Bone marrow (tissue), 2 donors: ENCODE measurements around the gene RPL3.

ENCODE experiments used
- DNase-seq, 2 donors: peaks; one replicate each; lab custom pipeline; 2025; lab: John Stamatoyannopoulos, UW

The RPL3 gene

DNA sequence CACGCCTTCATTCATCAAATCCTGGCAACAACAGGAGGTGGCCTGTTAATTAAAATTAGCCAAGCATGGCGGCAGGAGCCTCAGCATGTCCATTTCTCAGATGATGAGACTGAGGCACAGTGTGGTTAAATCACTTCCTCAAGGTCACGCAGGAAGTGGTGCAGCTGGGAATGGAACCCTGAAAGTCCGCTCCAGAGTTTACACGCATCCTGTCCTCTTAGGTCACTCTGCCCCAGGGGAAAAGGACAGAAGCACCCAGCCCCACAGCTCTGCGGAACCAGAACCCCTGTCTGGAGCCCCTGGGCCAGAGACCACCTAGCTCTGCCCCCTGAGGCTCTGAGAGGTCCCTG, 19.6 kb downstream of the RPL3 start:
- DNase-seq, result no peak

DNA sequence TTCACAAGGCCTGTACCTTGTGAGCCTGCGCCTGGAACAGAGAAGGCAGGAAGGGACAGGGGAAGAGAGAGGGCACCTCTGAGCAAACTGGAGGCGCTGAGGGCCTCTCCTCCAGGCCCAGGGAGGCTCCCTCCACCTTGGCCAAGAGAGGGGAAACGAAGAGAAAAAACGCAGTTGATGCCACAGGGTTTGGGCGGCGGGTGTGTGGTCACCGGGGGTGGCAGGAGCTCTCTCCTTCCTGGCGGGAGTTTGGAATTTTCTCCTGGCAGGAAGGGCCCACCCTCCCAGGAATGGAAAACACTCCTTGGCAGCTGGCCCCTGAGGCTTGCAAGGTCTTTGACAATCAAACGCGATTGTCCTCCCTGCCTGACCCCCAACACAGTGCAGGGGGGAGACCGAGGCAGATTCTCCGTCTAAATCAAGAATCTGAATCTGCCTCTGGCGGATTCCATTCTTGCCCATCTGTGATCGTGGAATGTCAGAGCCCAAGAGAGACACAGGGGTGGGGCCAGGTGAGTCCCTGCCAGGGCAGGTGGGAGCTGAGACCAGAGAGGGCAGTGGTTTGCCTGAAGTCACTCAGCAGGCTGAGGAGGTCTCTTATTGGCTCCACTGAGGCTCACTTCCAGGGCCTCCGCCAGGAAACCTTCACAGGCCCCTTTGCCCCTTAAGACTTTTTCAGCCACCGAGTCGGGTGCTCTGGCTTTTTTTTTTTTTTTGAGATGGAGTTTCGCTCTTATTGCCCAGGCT, 21.0 kb downstream of the RPL3 start:
- no peak for DNase-seq

DNA sequence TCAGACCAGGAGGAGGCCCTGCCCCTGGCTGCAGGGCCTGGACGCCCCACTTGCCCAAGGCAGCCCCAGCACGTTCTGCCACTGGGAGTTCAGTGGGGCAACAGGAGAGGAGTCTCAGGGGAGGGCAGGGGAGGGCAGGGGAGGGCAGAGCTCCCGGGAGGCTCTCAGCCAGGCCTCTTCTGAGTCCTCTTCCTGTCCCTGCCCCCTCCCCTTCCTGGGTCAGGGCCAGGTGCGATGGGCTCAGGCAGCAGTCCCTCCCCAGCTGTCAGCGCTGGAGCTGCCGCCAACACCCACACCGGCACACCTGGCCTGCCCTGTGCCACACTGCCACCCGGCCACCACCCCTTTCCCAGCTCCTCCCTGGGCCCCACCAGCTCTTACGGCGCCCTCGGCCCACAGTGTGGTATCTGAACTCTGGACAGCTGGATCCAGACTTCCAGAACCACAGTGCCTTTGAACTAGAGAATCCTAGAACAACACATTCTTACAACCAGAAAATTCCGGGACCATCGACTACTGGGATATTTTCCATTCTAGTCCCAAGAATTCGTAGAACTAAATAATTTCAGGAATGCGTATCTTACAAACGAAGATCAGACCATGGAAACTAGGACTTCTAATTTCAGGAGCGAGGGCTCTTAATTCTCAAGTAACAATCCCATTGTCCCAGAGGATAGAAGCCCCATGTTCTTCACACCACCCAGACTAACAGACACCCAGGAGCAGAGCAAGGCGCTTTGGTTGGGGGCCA, 21.8 kb downstream of the RPL3 start:
- DNase-seq, result no peak

DNA sequence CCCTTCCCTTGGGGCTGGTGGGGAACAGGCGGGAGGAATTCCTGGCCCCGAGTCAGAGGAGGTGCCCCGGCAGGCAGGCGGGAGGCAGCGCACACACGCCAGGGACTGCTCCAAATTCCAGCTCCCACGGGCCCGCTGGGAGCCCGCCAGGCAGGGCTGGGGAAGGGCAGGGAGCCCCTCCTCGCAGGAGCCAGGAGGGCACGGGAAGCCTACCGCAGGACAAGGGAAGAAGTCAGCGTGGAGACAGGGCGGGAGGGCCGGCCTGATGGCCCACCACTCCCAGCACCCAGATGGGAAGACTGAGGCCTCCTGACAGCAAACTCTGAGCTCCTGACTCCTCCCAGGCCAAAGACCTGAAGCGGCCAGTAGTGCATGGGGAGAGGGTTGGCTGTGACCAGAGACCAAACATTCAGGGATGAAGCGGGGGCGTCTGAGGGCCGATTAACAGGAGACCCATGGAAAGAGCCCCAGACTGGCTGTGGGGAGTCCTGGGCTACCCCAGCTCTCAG, 22.4 kb downstream of the RPL3 start:
- no peak for DNase-seq

DNA sequence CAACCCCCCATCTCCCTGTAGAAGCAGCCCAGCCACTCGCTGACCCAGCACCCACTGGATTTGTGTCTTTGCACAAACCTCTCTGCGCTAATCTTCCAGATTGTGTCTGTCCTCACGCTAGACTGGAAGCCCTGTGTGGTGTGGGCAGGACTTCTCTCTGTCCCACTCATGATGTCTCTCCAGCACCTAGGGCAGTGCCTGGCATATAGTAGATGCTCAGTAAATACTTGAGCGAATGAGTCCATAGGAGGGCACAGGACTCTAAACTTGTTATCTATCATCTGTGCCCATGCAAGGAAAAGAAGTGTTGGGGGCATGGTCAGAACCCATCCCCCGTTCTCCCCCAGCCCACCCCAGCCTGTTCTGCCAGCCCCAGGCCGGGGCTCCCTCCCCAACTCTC, 22.9 kb downstream of the RPL3 start:
- no peak for DNase-seq

DNA sequence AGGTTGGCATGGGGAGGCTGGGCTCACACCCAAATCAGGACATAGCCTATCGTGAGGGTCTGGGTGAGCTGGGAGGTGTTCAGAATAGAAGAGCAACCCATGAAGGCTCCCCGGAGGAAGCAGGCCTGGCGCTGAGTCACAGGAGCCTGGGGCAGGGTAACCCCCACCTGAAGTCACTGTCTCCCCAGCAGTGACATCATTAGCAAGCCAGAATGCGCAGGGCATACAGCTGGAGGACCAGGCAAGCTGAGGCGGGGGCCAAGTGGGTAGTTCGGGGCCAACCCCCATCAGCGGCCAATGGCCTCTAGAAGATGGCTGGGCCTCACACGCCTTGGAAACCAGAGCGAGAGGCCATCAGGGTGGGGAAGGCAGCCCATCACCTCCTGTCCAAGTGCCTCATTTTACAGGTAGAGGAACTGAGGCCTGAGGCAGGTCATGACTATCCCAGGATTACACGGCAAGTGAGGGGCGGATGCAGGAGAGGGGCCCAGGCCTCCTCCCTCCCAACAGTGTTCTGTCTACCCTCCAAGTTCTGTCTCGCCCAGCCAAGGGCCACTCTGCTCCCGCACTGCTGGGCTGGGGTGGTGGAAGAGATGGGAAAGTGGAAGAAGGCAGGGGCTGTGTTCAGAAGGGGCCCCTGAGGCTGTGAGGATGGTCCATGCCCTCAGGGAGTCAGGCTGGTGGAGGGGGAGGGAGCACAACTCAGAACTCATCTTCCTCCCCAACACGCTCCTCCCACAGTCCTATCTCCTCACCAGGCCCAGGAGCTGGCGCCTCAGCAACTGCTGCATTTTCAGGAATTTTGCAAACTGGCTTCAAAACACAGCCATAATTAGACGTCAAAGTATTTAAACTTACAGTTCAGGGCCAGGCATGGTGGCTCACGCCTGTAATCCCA, 24.6 kb downstream of the RPL3 start:
- no peak for DNase-seq

DNA sequence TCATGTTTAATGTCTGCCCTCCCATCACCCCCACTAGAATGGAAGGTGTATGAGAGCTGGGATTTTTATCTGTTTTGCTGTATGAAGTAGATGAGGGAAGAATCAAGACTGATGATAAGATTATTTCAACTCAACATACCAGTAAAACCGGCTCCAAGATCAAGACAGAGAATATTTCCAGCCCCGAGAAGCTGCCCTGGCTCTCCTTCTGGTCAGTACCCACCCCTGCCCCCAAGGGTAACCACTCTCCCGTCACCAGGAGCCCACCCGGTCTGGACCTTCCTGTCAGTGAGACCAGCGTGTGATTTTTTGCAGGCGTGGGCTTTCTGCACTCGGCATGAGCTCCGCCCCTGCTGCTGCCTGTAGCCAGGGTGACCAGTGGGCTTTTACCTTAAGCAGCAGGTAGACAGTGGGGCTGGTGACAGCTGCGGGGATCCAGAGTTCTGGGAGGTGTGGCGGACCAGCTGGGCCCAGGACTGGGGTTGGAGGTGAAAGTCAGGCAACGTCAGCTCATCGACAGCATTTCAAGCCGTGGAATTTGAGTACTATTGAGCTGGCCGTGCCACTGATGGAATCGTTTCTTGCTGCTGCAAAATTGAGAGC, 25.6 kb downstream of the RPL3 start:
- no peak for DNase-seq

DNA sequence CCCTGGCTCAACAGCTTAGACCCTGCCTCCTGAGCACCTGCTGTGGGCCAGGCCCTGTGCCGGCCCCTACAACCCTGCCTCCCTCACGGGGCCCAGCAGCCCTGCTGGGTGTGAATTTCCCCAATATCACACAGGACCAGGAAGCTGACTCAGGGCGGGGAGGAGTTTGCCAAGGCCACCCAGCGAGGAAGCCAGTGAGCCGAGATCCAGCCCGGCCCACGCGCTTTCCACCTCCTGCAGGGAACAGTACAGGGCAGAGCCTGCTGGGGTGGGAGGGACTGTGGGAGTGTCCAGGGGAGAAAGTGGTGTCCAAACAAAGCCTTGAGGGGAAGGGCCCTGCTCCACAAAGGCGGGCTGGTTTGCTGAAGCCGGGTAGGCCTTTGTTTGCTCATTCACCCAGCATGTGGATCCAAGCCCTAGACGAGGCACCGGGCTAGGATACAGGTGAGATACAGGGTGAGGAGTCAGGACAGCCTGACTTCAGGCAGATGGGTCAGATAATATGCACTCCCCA, 26.8 kb downstream of the RPL3 start:
- peak; percentile 70 to 80 for DNase-seq

DNA sequence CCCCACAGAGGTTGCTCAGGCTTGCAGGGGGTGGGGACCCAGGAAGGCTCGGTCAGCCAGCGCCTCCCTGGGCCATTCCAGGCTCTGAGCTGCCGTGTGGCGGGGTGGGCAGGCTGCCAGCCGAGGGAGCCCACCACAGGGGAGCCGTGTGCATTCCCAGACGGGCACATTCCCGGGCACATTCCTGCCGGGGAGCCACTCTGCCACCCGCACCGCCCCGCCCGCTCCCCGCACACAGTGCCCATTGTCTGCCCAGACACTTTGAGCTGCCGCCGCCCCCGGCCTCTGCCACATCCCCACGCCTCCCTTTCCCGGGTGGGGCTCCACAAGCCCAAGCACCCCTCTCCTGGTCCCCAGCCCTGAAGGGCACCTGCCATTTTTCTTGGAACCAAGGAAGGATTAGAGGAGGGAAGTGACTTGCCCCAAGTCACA, 27.4 kb downstream of the RPL3 start:
- no peak for DNase-seq

DNA sequence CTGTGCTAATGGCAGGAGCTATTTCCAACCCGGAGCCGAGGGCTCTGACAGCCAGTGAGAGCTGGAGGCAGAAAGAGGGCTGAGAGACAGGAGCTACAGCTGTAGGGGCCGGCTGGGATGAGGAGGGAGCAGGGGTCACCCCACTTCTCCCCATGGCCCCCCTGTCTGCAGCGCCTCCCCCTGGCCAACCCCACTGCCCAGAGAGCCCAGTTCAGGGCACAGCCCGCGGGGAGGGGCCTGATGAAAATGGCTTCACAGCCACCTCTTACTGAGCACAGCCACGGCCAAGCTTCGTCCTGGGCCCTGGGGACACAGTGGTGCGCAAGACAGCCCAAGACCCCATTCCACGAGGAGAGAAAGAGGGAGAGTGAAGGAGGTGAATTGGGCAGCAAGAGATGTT, 27.9 kb downstream of the RPL3 start:
- no peak for DNase-seq

DNA sequence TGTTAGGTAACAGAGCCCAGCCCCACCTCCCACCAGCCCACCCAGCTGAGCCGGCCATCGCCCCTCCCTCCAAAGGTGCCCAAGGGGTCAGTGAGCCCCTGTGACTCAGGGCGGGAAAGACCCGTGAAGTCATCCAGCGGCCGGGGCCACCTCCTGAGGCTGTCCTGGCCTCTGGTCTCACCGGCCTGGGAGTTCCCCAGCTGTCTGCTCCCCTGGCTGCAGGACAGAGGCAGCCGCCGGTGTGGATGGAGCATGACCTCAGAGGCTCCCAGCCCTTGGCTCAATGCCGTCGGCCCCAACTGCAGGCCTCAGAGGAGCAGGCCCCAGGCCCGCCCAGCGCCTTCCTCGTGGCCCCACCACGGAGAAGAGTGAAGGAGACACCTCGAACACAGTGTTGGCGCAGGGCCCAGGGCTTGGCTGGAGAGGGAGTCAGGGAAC, 28.7 kb downstream of the RPL3 start:
- no peak for DNase-seq

DNA sequence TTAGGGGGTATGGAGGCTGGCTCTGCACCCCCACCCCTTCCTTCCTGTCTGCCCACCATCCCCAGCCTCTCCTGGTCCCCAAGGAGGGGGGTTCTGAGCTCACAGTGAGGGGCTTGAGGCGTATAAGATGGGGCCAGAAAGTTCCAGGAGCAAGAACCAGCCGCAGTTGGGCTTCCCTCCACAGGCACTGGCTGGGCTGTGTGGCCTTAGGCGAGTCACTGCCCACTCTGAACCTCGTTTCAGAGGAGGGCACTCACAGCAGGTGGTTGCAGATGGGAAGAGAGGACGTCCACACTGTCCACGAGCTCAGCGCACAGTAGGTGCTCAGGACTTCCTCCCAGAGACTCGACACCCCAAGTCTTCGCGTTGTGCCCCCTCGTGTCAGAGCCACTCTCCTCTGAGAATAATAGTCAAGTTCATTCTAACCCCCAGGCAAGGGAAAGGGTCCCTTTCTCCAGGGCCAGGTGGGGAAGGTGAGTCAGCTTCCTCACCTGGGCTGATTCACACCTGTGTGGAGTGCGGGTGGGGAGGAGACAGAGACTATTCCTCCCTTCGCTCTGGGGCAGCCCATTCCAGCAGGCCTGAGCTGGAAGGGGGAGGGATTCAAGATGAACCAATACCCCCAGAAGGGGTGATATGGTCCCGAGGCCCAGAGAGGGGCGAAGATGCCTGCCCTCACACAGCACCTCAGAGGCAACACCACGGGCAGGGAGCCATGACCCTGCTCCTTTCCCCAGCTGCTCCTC, 29.3 kb downstream of the RPL3 start:
- no peak for DNase-seq

DNA sequence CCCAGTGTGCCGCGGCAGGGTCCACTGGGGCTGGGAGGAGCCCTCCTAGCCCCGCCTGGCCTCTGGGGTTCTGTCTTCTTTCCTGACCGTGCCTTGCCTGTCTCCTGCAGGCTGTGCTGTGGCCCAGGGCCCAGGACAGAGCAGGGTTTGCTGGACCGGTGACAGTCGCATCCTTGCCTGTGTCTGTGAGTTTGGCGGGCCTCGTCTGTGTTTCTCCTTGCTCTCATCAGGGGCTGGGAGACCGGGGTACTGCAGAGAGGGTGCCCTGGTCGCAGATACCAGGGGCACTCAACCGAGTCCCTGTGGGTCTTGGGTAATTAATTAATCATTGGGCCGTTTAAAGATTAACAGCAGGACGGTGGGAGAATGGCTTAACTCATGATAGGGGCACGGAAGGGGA, 29.9 kb downstream of the RPL3 start:
- DNase-seq, result no peak

DNA sequence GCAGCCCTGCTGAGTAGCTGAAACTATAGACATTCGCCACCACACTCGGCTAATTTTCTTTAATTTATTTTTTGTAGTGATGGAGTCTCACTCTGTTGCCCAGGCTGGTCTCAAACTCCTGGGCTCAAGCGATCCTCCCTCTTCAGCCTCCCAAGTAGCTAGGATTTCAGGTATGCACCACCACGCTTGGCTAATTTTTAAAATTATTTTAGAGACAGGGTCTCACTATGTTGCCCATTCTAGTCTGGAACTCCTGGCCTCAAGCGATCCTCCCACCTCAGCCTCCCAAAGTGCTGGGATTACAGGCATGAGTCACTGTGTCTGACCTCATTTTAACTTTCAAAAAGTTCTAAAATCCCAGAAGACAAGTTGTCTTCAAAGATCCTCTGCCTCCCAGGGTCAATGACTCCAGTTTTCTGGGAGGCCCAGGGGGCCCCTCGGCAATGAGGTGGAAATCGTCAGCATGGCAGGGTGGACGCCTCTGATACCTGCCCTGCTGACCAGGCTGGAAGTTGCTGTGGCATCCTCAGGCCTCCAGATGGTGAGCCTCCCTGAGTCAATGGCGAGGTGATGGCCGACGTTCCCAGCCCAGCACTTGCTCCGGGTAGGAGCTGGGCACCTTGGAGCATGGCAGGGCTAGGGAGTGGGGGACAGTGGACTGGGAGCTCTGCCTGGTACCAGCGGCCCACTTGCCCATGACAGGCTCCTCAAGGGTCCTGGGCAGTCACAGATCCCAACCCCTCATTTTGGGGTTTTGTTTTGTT, 31.1 kb downstream of the RPL3 start:
- DNase-seq, result no peak

DNA sequence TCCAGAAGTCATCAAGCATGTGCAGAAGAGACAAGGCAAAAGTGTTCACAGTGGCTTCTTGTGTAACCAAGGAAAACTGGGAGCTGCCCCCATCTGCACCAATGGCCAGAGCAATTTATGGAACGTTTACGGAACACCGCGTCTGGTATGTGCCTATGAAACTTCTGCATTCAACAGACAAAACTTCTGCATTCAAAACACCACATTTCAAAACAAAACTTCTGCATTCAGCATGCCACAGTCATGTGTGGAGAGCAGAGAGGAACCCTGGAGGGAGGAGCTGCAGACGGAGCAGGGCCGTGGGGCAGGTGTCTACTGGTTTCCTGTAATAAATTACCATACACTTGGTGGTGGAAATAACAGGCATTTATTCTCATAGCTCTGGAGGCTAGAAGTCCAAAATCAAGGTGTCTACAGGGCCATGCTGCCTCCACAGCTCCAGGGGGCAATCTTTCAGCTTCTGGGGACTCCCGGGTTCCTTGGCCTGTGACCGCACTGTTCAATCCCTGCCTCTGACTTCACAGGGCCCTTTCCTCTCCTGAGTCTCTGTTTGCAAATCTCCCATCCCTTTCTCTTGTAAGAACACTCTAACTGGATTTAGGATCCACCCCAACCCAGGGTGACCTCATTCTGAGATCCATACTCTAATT, 32.2 kb downstream of the RPL3 start:
- peak in 1 of 2 donors; percentile 89 for DNase-seq

DNA sequence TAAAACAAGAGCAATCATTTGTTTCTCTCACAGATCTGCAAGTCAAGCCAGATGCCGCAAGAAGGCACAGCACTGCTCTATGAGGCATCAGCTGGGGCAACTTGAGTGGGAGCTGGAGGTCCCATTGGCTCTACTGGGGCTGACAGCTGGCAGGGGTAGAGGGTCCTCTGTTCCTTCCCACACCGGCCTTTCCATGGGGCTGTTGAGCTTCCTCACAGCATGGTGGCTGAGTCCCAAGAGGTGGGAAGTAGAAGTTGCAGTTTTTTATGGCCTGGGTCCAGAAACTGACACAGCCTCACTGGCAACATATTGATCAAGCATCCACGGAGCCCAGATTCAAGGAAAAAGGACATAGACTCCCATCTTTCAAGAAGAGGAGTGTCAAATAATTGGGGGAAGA, 34.4 kb downstream of the RPL3 start:
- DNase-seq, result no peak

DNA sequence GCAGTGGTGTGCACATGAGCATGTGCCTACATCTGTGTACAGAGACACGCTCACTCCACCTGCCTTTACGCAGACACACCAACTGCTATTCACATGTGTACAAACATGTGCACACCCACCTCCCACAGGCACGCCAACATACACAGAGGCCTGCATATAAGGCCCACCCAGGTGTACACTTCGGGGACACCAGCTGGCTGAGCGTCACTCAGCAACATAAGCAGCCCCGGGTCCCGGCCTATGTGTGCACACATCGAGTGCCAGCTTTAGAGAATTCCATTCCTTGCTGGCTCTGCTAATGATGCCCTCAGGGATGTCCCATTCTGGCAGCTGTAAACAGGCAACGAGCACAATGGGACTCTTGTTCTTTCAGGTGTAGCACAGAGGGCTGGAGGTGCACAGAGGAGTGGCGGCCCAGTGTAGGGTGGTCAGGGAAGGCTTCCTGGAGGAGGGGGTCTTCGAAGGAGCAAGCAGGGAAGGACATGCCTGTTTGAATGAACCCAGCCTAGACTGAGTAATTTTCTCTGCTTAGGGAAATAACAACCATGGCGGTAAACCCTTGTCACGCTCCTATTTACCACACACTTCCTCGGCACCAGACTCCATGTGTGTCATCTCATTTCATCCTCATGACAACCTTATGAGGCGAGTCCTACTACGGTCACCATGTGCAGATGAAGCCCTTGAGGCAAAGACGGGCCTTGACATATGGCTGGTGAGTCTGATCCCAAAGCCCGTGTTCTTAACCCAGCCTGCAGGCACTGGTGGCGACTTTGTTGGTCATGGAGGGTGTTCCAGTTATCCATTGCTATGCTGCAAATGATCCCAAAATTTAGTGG, 35.1 kb downstream of the RPL3 start:
- no peak for DNase-seq

DNA sequence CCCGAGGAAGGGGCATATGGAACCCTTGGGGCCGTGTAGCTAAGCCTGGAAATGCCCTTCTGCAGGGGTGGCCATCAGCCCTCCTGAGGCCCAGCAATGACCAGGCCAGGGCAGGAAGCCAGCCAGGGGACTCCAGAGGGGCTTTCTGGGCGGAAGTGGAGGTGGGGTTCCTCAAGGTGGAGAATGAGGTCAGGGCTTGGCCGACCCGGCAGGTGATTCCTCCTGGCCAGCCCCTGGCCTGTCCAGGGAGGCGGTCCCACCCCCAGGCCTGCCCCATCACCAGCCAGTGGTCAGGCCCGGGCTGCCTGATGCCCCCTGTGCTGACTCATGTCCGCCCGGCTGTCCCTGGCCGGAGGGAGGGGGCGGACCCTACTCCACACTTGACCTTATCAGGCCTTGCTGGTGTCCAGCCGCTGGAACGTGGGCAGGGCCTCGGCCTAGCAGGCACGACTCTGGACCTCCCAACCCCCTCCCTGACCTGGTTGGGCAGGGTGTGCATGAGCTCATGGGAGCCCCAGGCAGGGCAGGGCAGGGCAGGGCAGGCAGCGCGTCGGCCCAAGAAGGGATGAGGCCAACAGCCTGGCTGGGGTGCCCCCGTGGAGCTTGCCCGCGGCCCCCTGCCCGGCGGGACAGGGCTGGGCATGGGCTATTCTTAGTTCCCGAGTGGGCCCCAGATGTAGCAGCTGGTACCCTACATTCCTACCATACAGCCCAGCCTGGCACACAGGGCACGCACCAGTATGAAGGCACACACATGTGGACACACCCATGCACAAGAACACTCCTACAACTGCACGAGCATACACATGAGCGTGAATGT, 35.9 kb downstream of the RPL3 start:
- no peak for DNase-seq
